PC-3 (cell line): ENCODE results near the gene SLC38A9. TPM values are rescaled to one million over a fixed set of nuclear protein-coding genes. Genes with fewer than 3 reads are reported as not detected.
A peak's percentile ranks its signal among the peaks of the same experiment; 100 is the strongest.

ENCODE experiments used
- ATAC-seq: fragments of 200-7000 bp; cut with Tn5 transposase; 2 replicates; pipeline ENCODE4 v1.9.1; 2020; ENCODE audit warnings: mild to moderate bottlenecking, moderate library complexity
- BruUV-seq: library from RNA; stranded (reverse); fragments of 400-500 nt; replicated peaks from 2 replicates; lab custom pipeline; 2021; lab: Mats Ljungman, UMichigan
- CTCF ChIA-PET: fragments of 300-600 bp; sonication (Branson Sonifier 250); formaldehyde crosslinking; loops from one replicate; lab custom pipeline; 2022; ENCODE audit warnings: antibody characterized with exemption; lab: Charles Lee
- POLR2A ChIA-PET: fragments of 300-600 bp; sonication (Branson Sonifier 250); formaldehyde crosslinking; loops from one replicate; lab custom pipeline; 2022; ENCODE audit warnings: antibody characterized with exemption; ENCODE audit not compliant: unreplicated experiment; lab: Charles Lee
- DNase-seq: peaks from one replicate; pipeline ENCODE4 v3.0.0-alpha.2; 2015
- H2AFZ ChIP-seq: fragments of 300-600 bp; sonication (generic); 2 replicates; pipeline ENCODE4 v1.6.0; 2016; ENCODE audit warnings: antibody characterized with exemption, low read length
- H3F3A ChIP-seq: fragments of 300-600 bp; sonication (generic); one replicate; pipeline ENCODE4 v1.6.0; 2017; ENCODE audit warnings: antibody characterized with exemption, low read length, control low read depth, mild to moderate bottlenecking; ENCODE audit not compliant: unreplicated experiment
- H3K27ac ChIP-seq: fragments of 300-600 bp; sonication (generic); 2 replicates; pipeline ENCODE4 v1.5.1; 2016; ENCODE audit warnings: mild to moderate bottlenecking, low read length
- H3K27me3 ChIP-seq: fragments of 300-600 bp; sonication (generic); 2 replicates; pipeline ENCODE4 v1.6.1; 2016; ENCODE audit warnings: low read length, mixed read lengths
- H3K36me3 ChIP-seq: fragments of 300-600 bp; sonication (generic); 2 replicates; pipeline ENCODE4 v1.6.1; 2016; ENCODE audit warnings: low read depth, mixed run types, low read length, mixed read lengths
- H3K4me1 ChIP-seq: fragments of 300-600 bp; sonication (generic); 2 replicates; pipeline ENCODE4 v1.5.1; 2016; ENCODE audit warnings: low read length; ENCODE audit not compliant: insufficient read depth
- H3K4me2 ChIP-seq: fragments of 300-600 bp; sonication (generic); 2 replicates; pipeline ENCODE4 v1.6.0; 2016; ENCODE audit warnings: low read length
- H3K4me3 ChIP-seq: fragments of 300-600 bp; sonication (generic); 2 replicates; pipeline ENCODE4 v1.5.1; 2016; ENCODE audit warnings: mild to moderate bottlenecking, low read length, mixed read lengths
- H3K79me2 ChIP-seq: fragments of 300-600 bp; sonication (generic); 2 replicates; pipeline ENCODE4 v1.6.1; 2017; ENCODE audit warnings: low read length, mixed read lengths
- H3K9ac ChIP-seq: fragments of 300-600 bp; sonication (generic); 2 replicates; pipeline ENCODE4 v1.6.0; 2016; ENCODE audit warnings: mild to moderate bottlenecking, low read length
- H3K9me2 ChIP-seq: fragments of 300-600 bp; sonication (generic); replicated peaks from 2 replicates; pipeline ENCODE4 v1.6.1; 2016; ENCODE audit warnings: mixed run types, low read length, mixed read lengths
- H3K9me3 ChIP-seq: fragments of 300-600 bp; sonication (generic); 2 replicates; pipeline ENCODE4 v1.6.1; 2016; ENCODE audit warnings: low read length, mixed read lengths
- H4K20me1 ChIP-seq: fragments of 300-600 bp; sonication (generic); 2 replicates; pipeline ENCODE4 v1.6.1; 2016; ENCODE audit warnings: low read length, mixed read lengths
- CTCF ChIP-seq: fragments of 300-600 bp; sonication (generic); conservative IDR thresholded peaks from 2 replicates; pipeline ENCODE4 v1.5.1; 2017; ENCODE audit warnings: antibody characterized with exemption, low read depth, mild to moderate bottlenecking, low read length
- EZH2 ChIP-seq: fragments of 300-600 bp; sonication (generic); IDR thresholded peaks from one replicate; pipeline ENCODE4 v1.6.1; 2017; ENCODE audit warnings: antibody characterized with exemption, mild to moderate bottlenecking, low read length; ENCODE audit not compliant: unreplicated experiment
- EZH2phosphoT487 ChIP-seq: fragments of 300-600 bp; sonication (generic); IDR thresholded peaks from 2 replicates; pipeline ENCODE4 v1.6.1; 2018; ENCODE audit warnings: mild to moderate bottlenecking, antibody characterized with exemption, low read length, borderline replicate concordance
- intact Hi-C: fragments of 100-400 bp; cut with micrococcal nuclease; formaldehyde crosslinking; loops from 2 replicates; pipeline ENCODE4 v1.9.0; 2023
- total RNA-seq: library from RNA; depleted of rRNA; stranded (reverse); fragments of >200 nt; gene quantifications from 2 replicates; pipeline ENCODE4 v1.2.3, GENCODE V29; 2014

SLC38A9 gene
- total RNA-seq, 1 experiment from 2014 or later: 12.9 TPM

- CTCF ChIA-PET: interaction anchor here (0.6 kb wide), 2 partner anchors 390 to 1275 kb away, joined by 3 read pairs; no protein-coding TSS in a partner anchor
- Histone ChIP-seq H3K4me2 (peak overlapping the region; percentile 75), H3K9me3 (no peaks in the 10 kb centered on the region), H3K4me1 (peaks cover 53% of the 10 kb centered on the region), H3K9me2 (no peaks in the 10 kb centered on the region), H3K4me3 (peak overlapping the region; percentile 51; the same call in 1 of the 2 replicates), H3K27ac (peak overlapping the region; percentile 95), H3K27me3 (no peaks in the 10 kb centered on the region), H2AFZ (peak overlapping the region; percentile 61), H3F3A (no peaks in the 10 kb centered on the region), H3K79me2 (no peaks in the 10 kb centered on the region), H3K9ac (peak overlapping the region; percentile 53), H4K20me1 (no peaks in the 10 kb centered on the region), H3K36me3 (no peaks in the 10 kb centered on the region)
- DNase-seq: peak; percentile 10
- no peak for TF ChIP-seq EZH2phosphoT487
- intact Hi-C loops: loop anchor here (2.0 to 5.0 kb wide), 2 partner anchors 57 to 66 kb away; partner anchors contain the start of gene PLPP1
- BruUV-seq: TSS peak; percentile 72
- no peak; the same call in 1 of the 2 replicates for ATAC-seq
- POLR2A ChIA-PET: interaction anchor here (0.6 kb wide), 1 partner anchor 8 kb away, joined by 7 read pairs; no protein-coding TSS in a partner anchor
Observed at GRCh38 chr5:55600497-55601203, 111.5 kb downstream of the SLC38A9 start.

DNA sequence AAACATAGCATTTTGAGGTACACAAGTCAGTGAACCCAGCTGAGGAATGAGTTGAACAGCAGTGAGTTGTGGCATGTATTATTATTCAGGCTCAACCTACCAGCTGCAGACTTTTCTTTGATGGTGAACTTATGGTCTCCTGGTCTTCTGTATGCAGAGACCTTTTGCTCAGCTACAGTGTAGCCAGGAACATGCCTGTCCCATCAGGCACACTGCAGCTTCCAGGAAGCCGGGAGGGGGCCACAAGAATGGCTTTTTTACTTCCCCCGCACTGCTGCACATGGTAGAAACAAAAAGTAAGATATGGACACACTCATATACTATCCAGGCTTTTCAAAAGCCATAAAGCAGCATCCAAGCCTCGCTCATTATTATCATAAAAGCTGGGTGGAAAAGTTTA lies 112.0 kb downstream of the SLC38A9 start:
- Histone ChIP-seq H3K9ac (no peak overlapping the region), H3K4me3 (peak overlapping the region; percentile 51; the same call in 1 of the 2 replicates), H3K4me1 (peaks cover 53% of the 10 kb centered on the region), H3K9me3 (no peaks in the 10 kb centered on the region), H2AFZ (peak overlapping the region; percentile 61; the same call in 1 of the 2 replicates), H3K27me3 (no peaks in the 10 kb centered on the region), H3K36me3 (no peaks in the 10 kb centered on the region), H4K20me1 (no peaks in the 10 kb centered on the region), H3F3A (no peaks in the 10 kb centered on the region), H3K27ac (peak overlapping the region; percentile 95), H3K9me2 (no peaks in the 10 kb centered on the region), H3K79me2 (no peaks in the 10 kb centered on the region), H3K4me2 (peak overlapping the region; percentile 75)
- intact Hi-C loops: loop anchor here (2.0 to 5.0 kb wide), 2 partner anchors 57 to 65 kb away; partner anchors contain the start of gene PLPP1
- BruUV-seq: no TSS peak
- ATAC-seq (no peak), DNase-seq (no peak)
- ChIA-PET CTCF (no interaction called here), POLR2A (interaction anchor here (0.6 kb wide), 1 partner anchor 9 kb away, joined by 7 read pairs; no protein-coding TSS in a partner anchor)
- no peak for TF ChIP-seq EZH2
- no peak for TF ChIP-seq CTCF
- no peak for TF ChIP-seq EZH2phosphoT487

- H3K27ac ChIP-seq: no peak overlapping the region
- no peak for DNase-seq
- ATAC-seq: no peak
- no peaks in the 10 kb centered on the region for H3K27me3 ChIP-seq
- no peak overlapping the region for H2AFZ ChIP-seq
- no peaks in the 10 kb centered on the region for H3K36me3 ChIP-seq
- H3K4me2 ChIP-seq: no peak overlapping the region
- no peaks in the 10 kb centered on the region for H3F3A ChIP-seq
- intact Hi-C loops: loop anchor here (2.0 to 5.0 kb wide), 2 partner anchors 58 to 65 kb away; partner anchors contain the start of gene PLPP1
- H3K9me3 ChIP-seq: no peaks in the 10 kb centered on the region
- H4K20me1 ChIP-seq: no peaks in the 10 kb centered on the region
- H3K9ac ChIP-seq: no peak overlapping the region
- TF ChIP-seq EZH2: no peak
- BruUV-seq: no TSS peak
- POLR2A ChIA-PET: no interaction called here
- H3K9me2 ChIP-seq: no peaks in the 10 kb centered on the region
- CTCF ChIA-PET: no interaction called here
- no peak overlapping the region for H3K4me3 ChIP-seq
- H3K4me1 ChIP-seq: peaks cover 47% of the 10 kb centered on the region
- H3K79me2 ChIP-seq: no peaks in the 10 kb centered on the region
Observed at GRCh38 chr5:55599148-55600050, 112.7 kb downstream of the SLC38A9 start.
